Lower lobe of right lung (tissue), 2 donors: Measurements from ENCODE around the gene C9orf72. TPM values are rescaled to one million over a fixed set of nuclear protein-coding genes. Genes with fewer than 3 reads are reported as not detected.
A peak's percentile ranks its signal among the peaks of the same experiment; 100 is the strongest.

Experiments used
- ATAC-seq, 2 donors: fragments of 200-7000 bp; cut with Tn5 transposase; one replicate each; pipeline ENCODE4 v1.9.1; 2020 to 2022; ENCODE audit warnings: mild to moderate bottlenecking in 2 of 2, moderate library complexity in 2 of 2
- DNase-seq: peaks from one replicate; pipeline ENCODE4 v3.0.0-alpha.2; 2020
- H3K27ac ChIP-seq: fragments of 200-600 bp; one replicate; pipeline ENCODE4 v1.8.0; 2022
- H3K27me3 ChIP-seq: fragments of 200-600 bp; one replicate; pipeline ENCODE4 v1.8.0; 2022; ENCODE audit warnings: low read depth
- H3K36me3 ChIP-seq: fragments of 200-600 bp; one replicate; pipeline ENCODE4 v1.8.0; 2022; ENCODE audit warnings: mild to moderate bottlenecking
- H3K4me1 ChIP-seq: fragments of 200-600 bp; one replicate; pipeline ENCODE4 v1.8.0; 2022
- H3K4me3 ChIP-seq: fragments of 200-600 bp; one replicate; pipeline ENCODE4 v1.8.0; 2022; ENCODE audit warnings: mild to moderate bottlenecking
- H3K9me3 ChIP-seq: fragments of 200-600 bp; one replicate; pipeline ENCODE4 v1.8.0; 2022
- intact Hi-C: fragments of 100-400 bp; cut with DNase I; formaldehyde crosslinking; loops from one replicate; pipeline ENCODE4 v1.11.0; 2022
- total RNA-seq: library from RNA; stranded (reverse); fragmentation: NEBNext Ultra II Directional; extraction: Animal tissue kit (Norgen Biotek cat#: 25700); gene quantifications from one replicate; pipeline ENCODE4 v1.2.1, GENCODE V29; 2021
- TF ChIP-seq, protein P1 (sequence below): fragments of 200-600 bp; IDR thresholded peaks from one replicate; pipeline ENCODE4 v1.8.0; 2022; ENCODE audit warnings: antibody characterized with exemption, mild to moderate bottlenecking
- donor health status: DM: no; HTN: yes; CAD: no; lungs with severe emphysema.

The C9orf72 gene
- total RNA-seq, 1 donor from 2014 or later, result 28.9 TPM

DNA sequence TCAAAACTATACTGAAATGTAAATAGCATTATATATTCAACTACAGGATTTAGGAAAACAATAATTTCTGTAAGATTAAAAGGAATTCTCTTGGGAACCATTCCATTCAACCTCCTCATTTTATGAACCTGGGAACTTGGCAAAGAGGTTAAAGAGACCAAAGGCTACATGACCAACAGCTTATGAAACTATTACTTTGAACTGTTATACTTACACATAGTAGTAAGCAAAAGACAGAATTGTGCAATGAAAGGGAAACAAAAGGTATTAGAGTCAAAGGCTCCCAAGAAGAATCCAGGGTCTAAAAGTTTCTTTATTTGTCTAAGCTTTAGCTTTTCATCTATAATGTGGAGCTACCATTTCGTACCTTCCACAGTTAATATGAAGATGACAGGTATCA, 7.2 kb downstream of the C9orf72 start:
- Histone ChIP-seq H3K9me3 (no peaks in the 10 kb centered on the region), H3K4me3 (no peak overlapping the region), H3K4me1 (peaks cover 7% of the 10 kb centered on the region), H3K27me3 (no peaks in the 10 kb centered on the region), H3K36me3 (peaks cover 22% of the 10 kb centered on the region), H3K27ac (no peak overlapping the region)
- intact Hi-C loops, result no loop called here
- ATAC-seq (no peak), DNase-seq (no peak)
- TF ChIP-seq, protein P1, sequence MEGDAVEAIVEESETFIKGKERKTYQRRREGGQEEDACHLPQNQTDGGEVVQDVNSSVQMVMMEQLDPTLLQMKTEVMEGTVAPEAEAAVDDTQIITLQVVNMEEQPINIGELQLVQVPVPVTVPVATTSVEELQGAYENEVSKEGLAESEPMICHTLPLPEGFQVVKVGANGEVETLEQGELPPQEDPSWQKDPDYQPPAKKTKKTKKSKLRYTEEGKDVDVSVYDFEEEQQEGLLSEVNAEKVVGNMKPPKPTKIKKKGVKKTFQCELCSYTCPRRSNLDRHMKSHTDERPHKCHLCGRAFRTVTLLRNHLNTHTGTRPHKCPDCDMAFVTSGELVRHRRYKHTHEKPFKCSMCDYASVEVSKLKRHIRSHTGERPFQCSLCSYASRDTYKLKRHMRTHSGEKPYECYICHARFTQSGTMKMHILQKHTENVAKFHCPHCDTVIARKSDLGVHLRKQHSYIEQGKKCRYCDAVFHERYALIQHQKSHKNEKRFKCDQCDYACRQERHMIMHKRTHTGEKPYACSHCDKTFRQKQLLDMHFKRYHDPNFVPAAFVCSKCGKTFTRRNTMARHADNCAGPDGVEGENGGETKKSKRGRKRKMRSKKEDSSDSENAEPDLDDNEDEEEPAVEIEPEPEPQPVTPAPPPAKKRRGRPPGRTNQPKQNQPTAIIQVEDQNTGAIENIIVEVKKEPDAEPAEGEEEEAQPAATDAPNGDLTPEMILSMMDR, result no peak

DNA sequence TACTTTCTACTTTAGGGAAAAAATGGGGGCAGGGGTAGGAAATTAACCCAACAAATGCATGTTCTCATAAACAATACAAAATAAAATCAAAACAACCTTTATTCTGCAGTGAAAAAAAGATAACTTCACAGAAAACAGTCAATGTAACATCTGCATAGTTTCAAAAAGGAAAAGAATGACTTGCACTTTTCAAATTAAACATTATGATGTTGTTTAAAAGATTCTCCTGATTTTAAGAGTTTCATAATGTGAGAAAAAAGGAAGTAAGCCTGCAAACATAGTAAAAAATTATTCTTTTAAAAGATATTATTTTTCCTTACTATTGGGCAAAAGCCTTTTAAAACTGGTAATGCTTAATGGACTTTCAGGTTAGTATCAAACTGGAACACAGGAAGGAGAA, 7.6 kb downstream of the C9orf72 start:
- Histone ChIP-seq H3K9me3 (no peaks in the 10 kb centered on the region), H3K4me3 (no peak overlapping the region), H3K4me1 (peaks cover 7% of the 10 kb centered on the region), H3K27me3 (no peaks in the 10 kb centered on the region), H3K36me3 (peaks cover 26% of the 10 kb centered on the region), H3K27ac (peak overlapping the region; percentile 14)
- intact Hi-C loops, result no loop called here
- no peak for ATAC-seq
- TF ChIP-seq, protein P1, result no peak
- no peak for DNase-seq

DNA sequence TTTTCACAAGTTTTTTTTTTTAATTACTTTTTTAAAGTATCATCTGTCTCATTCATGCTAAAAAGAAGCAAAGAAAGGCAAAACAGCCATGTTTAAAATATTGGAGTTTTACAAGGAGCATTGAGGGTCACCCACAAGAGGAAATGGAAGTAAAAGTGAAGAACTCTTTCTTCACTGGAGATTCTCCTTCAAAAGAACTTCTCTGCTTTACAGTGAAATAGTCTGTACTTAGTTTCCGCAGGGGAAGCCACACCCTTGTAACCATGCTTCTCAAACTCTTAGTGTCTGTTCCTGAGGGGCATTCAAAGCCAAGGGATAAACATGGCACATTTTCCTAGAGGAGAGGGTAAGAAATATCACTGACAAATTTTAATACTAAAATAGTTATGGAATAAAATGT, 8.6 kb downstream of the C9orf72 start:
- Histone ChIP-seq H3K4me3 (no peak overlapping the region), H3K27ac (peak overlapping the region; percentile 14), H3K36me3 (peaks cover 36% of the 10 kb centered on the region), H3K27me3 (no peaks in the 10 kb centered on the region), H3K4me1 (peaks cover 7% of the 10 kb centered on the region), H3K9me3 (no peaks in the 10 kb centered on the region)
- no peak for DNase-seq
- peak; percentile 61 to 72 for ATAC-seq
- TF ChIP-seq, protein P1, result no peak
- intact Hi-C loops, result no loop called here

DNA sequence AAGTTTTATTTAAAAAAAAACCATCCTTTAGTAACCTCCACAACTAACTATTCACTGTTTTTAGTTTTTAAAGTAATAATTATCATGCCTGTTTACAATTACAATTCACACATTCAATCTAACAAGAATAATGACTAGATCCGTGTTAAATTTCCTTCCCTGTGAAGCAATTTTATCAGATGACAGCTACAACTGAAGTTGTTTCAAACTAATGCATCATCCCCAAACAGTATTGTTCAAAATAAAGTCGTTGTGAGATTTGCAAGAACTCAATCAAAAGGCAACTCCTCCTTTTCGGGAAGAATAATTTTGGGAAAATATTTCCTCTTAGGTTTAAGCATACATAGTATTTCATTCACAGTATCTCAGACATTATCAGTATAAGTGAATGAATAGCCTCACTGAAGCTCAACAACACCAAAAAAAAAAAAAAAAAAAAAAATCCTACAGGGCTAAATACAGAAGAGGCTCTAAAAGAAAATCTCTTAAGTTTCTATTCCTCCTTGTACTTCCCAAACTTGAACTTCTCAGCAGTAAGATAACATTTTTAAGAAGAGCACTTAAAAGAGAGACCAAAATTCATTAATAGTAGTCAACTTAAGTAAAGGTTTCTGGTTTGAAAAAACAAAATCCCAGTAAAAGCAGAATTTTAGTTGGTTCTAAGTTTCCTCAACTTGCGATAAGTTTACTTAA, 9.4 kb downstream of the C9orf72 start:
- Histone ChIP-seq H3K27me3 (no peaks in the 10 kb centered on the region), H3K27ac (peak overlapping the region; percentile 4), H3K9me3 (no peaks in the 10 kb centered on the region), H3K4me1 (peaks cover 7% of the 10 kb centered on the region), H3K36me3 (peaks cover 43% of the 10 kb centered on the region), H3K4me3 (no peak overlapping the region)
- TF ChIP-seq, protein P1, result no peak
- DNase-seq, result no peak
- intact Hi-C loops, result no loop called here
- no peak for ATAC-seq

DNA sequence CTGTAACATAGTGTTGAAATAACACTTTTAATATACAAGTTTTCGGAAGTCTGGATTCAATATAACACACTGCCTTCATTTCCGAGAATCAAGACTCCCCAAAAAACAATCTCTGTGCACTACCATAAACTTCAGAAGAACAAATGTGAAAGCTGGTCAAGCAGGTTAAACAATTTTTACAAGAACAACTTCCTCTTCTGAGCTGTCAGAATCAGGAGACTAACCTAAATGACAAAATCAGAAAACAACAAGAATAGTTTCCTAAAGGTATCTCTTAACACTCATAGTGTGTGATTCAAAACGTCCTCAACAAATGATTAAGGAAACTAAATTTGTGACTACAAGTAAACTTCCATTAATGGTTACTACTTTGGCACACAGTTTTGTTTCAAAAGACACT, 11.6 kb downstream of the C9orf72 start:
- DNase-seq (no peak), ATAC-seq (no peak)
- TF ChIP-seq, protein P1, result no peak
- Histone ChIP-seq H3K9me3 (no peaks in the 10 kb centered on the region), H3K4me1 (peaks cover 7% of the 10 kb centered on the region), H3K4me3 (no peak overlapping the region), H3K27me3 (no peaks in the 10 kb centered on the region), H3K27ac (no peak overlapping the region), H3K36me3 (peaks cover 65% of the 10 kb centered on the region)
- intact Hi-C loops, result no loop called here
